K562 (cell line): ENCODE data around the gene PGAP3. TPM values are rescaled to one million over a fixed set of nuclear protein-coding genes. Genes with fewer than 3 reads are reported as not detected.

Experiments used
- CSDE1 ChIP-seq, 2 experiments: fragments of 450-650 bp; IDR thresholded peaks; 2 replicates each; pipeline ENCODE4 v1.6.1; 2016; ENCODE audit warnings: mild to moderate bottlenecking in 1 of 2
- DNMT1 ChIP-seq: fragments of 450-650 bp; IDR thresholded peaks from 2 replicates; pipeline ENCODE4 v1.6.1; 2016; ENCODE audit warnings: antibody characterized with exemption, mild to moderate bottlenecking
- EHMT2 ChIP-seq: fragments of 450-650 bp; IDR thresholded peaks from 2 replicates; pipeline ENCODE4 v1.6.1; 2018; ENCODE audit warnings: antibody characterized with exemption
- HNRNPK ChIP-seq: fragments of 200-400 bp; formaldehyde crosslinking; IDR thresholded peaks from one replicate; pipeline ENCODE4 v1.6.1; 2018; ENCODE audit warnings: mild to moderate bottlenecking, low read depth, low read length; ENCODE audit not compliant: poor library complexity, severe bottlenecking
- HNRNPUL1 ChIP-seq: fragments of 200-400 bp; formaldehyde crosslinking; IDR thresholded peaks from 2 replicates; pipeline ENCODE4 v1.6.1; 2017; ENCODE audit warnings: low read length
- KDM4B ChIP-seq, 2 experiments: fragments of 450-650 bp in 1 of 2; sonication (generic) in 1 of 2; IDR thresholded peaks; 2 replicates each; pipeline ENCODE4 v1.6.1; 2016 to 2017; ENCODE audit warnings: borderline replicate concordance in 2 of 2, antibody characterized with exemption in 1 of 2, low read depth in 1 of 2, mild to moderate bottlenecking in 1 of 2
- KDM5B ChIP-seq: fragments of 200-600 bp; sonication (generic); IDR thresholded peaks from 2 replicates; pipeline ENCODE4 v1.6.1; 2012; ENCODE audit warnings: low read depth, mild to moderate bottlenecking, moderate library complexity, low read length, control low read depth, inconsistent platforms; ENCODE audit not compliant: insufficient replicate concordance
- OTX1 ChIP-seq: fragments of 450-650 bp; formaldehyde crosslinking; IDR thresholded peaks from 2 replicates; pipeline ENCODE4 v1.4.0; 2022; ENCODE audit warnings: mild to moderate bottlenecking
- PML ChIP-seq: IDR thresholded peaks from 2 replicates; pipeline ENCODE4 v1.6.1; 2012; ENCODE audit warnings: low read length, inconsistent platforms
- YBX1 ChIP-seq: fragments of 450-650 bp; IDR thresholded peaks from 2 replicates; pipeline ENCODE4 v1.7.1; 2016; ENCODE audit warnings: mild to moderate bottlenecking
- ZNF124 ChIP-seq: sonication (generic); formaldehyde crosslinking; IDR thresholded peaks from 2 replicates; pipeline ENCODE4 v1.8.1; 2022; ENCODE audit warnings: missing genetic modification reagents
- ZNF239 ChIP-seq: fragments of 250-450 bp; sonication (Bioruptor Pico); IDR thresholded peaks from 2 replicates; pipeline ENCODE4 v1.4.0; 2020; ENCODE audit warnings: mild to moderate bottlenecking
- ZNF316 ChIP-seq: fragments of 450-650 bp; IDR thresholded peaks from 2 replicates; pipeline ENCODE4 v1.6.1; 2016
- ZSCAN29 ChIP-seq: fragments of 450-650 bp; IDR thresholded peaks from 2 replicates; pipeline ENCODE4 v1.6.1; 2017
- polyA plus RNA-seq, 8 experiments: library from polyadenylated mRNA; depleted of rRNA in 4 of 8; stranded (reverse) in 5 of 8; unstranded in 3 of 8; fragments of >200 nt; fragmentation: Nextera tagmentation in 2 of 8; fragmentation: Illumina TruSeq in 1 of 8; extraction: Ambion mirVana in 2 of 8; extraction: Trizol in 1 of 8; gene quantifications; 2 replicates each; pipeline versions ENCODE4 v1.2.1 to v1.2.3, GENCODE V29; 2011 to 2014; ENCODE audit warnings: inconsistent platforms in 1 of 8, missing spikeins in 1 of 8
- total RNA-seq, 7 experiments: library from RNA; depleted of rRNA in 6 of 7; stranded (reverse); fragments of >200 nt in 6 of 7; fragmentation: Illumina TruSeq in 2 of 7; extraction: Trizol in 2 of 7; gene quantifications; 2 replicates each; pipeline versions ENCODE4 v1.2.1 to v1.2.3, GENCODE V29; 2011 to 2021; ENCODE audit warnings: low replicate concordance in 1 of 7
- TF ChIP-seq, protein P1 (sequence below): fragments of 450-650 bp; IDR thresholded peaks from 2 replicates; pipeline ENCODE4 v1.6.1; 2014; ENCODE audit warnings: low read depth, mild to moderate bottlenecking, moderate library complexity, borderline replicate concordance
- TF ChIP-seq, protein P2 (sequence below): fragments of 150-350 bp; IDR thresholded peaks from 2 replicates; pipeline ENCODE4 v1.6.1; 2014; ENCODE audit warnings: low read depth, mild to moderate bottlenecking, low read length, borderline replicate concordance
- TF ChIP-seq, protein P3 (sequence below), 2 experiments: fragments of 450-650 bp; IDR thresholded peaks; 2 replicates each; pipeline ENCODE4 v1.6.1; 2018; ENCODE audit warnings: mild to moderate bottlenecking in 2 of 2, low read depth in 1 of 2; ENCODE audit not compliant: partially characterized antibody in 2 of 2
- TF ChIP-seq, protein P4 (sequence below): fragments of 450-650 bp; formaldehyde crosslinking; IDR thresholded peaks from 2 replicates; pipeline ENCODE4 v1.4.0; 2022; ENCODE audit warnings: mild to moderate bottlenecking, moderate library complexity

PGAP3 gene
- total and polyA plus RNA-seq, 9 of the 15 experiments (the other 6 are each of a cell fraction or from before 2014, with no cell fraction given) = 0.38 to 9.4 (median 4.5) TPM

DNA sequence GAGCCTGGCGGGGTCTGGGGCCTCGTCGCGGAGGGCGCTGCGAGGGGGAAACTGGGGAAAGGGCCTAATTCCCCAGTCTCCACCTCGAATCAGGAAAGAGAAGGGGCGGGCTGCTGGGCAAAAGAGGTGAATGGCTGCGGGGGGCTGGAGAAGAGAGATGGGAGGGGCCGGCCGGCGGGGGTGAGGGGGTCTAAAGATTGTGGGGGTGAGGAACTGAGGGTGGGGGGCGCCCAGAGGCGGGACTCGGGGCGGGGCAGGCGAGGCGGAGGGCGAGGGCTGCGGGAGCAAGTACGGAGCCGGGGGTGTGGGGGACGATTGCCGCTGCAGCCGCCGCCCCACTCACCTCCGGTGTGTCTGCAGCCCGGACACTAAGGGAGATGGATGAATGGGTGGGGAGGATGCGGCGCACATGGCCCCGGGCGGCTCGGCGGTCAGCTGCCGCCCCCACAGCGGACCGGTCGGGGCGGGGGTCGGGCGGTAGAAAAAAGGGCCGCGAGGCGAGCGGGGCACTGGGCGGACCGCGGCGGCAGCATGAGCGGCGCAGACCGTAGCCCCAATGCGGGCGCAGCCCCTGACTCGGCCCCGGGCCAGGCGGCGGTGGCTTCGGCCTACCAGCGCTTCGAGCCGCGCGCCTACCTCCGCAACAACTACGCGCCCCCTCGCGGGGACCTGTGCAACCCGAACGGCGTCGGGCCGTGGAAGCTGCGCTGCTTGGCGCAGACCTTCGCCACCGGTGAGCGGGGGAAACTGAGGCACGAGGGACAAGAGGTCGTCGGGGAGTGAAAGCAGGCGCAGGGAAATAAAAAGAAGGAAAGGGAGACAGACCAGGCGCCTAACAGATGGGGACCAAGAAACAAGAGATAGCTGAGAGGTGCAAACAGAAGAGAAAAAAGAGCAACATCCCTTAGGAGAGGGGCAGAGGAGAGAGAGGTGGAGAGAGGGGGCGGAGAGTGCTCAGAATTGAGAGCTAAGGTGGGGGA lies 19.6 kb downstream of the PGAP3 start, which contains the start of gene PNMT (continued):
- TF ChIP-seq CSDE1 (IDR thresholded peaks at IDR 0.05) (no peak), ZNF316 (no peak), PML (peak; percentile 41; the same call in 1 of the 2 replicates), KDM4B (IDR thresholded peaks at IDR 0.05; ENCODE audit: borderline replicate concordance in 2 of 2, low read depth in 1 of 2) (no peak), YBX1 (no peak), HNRNPK (no peak), HNRNPUL1 (no peak), ZNF239 (CRISPR knock-in tag) (no peak), EHMT2 (peak; percentile 30; the same call in 1 of the 2 replicates), OTX1 (peak; percentile 88), ZNF124 (CRISPR knock-in tag) (no peak), ZSCAN29 (no peak), DNMT1 (no peak), KDM5B (no peak)
- TF ChIP-seq, protein P1, sequence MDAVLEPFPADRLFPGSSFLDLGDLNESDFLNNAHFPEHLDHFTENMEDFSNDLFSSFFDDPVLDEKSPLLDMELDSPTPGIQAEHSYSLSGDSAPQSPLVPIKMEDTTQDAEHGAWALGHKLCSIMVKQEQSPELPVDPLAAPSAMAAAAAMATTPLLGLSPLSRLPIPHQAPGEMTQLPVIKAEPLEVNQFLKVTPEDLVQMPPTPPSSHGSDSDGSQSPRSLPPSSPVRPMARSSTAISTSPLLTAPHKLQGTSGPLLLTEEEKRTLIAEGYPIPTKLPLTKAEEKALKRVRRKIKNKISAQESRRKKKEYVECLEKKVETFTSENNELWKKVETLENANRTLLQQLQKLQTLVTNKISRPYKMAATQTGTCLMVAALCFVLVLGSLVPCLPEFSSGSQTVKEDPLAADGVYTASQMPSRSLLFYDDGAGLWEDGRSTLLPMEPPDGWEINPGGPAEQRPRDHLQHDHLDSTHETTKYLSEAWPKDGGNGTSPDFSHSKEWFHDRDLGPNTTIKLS = peak; percentile 76
- TF ChIP-seq, protein P2, sequence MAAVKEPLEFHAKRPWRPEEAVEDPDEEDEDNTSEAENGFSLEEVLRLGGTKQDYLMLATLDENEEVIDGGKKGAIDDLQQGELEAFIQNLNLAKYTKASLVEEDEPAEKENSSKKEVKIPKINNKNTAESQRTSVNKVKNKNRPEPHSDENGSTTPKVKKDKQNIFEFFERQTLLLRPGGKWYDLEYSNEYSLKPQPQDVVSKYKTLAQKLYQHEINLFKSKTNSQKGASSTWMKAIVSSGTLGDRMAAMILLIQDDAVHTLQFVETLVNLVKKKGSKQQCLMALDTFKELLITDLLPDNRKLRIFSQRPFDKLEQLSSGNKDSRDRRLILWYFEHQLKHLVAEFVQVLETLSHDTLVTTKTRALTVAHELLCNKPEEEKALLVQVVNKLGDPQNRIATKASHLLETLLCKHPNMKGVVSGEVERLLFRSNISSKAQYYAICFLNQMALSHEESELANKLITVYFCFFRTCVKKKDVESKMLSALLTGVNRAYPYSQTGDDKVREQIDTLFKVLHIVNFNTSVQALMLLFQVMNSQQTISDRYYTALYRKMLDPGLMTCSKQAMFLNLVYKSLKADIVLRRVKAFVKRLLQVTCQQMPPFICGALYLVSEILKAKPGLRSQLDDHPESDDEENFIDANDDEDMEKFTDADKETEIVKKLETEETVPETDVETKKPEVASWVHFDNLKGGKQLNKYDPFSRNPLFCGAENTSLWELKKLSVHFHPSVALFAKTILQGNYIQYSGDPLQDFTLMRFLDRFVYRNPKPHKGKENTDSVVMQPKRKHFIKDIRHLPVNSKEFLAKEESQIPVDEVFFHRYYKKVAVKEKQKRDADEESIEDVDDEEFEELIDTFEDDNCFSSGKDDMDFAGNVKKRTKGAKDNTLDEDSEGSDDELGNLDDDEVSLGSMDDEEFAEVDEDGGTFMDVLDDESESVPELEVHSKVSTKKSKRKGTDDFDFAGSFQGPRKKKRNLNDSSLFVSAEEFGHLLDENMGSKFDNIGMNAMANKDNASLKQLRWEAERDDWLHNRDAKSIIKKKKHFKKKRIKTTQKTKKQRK = no peak
- TF ChIP-seq, protein P3, sequence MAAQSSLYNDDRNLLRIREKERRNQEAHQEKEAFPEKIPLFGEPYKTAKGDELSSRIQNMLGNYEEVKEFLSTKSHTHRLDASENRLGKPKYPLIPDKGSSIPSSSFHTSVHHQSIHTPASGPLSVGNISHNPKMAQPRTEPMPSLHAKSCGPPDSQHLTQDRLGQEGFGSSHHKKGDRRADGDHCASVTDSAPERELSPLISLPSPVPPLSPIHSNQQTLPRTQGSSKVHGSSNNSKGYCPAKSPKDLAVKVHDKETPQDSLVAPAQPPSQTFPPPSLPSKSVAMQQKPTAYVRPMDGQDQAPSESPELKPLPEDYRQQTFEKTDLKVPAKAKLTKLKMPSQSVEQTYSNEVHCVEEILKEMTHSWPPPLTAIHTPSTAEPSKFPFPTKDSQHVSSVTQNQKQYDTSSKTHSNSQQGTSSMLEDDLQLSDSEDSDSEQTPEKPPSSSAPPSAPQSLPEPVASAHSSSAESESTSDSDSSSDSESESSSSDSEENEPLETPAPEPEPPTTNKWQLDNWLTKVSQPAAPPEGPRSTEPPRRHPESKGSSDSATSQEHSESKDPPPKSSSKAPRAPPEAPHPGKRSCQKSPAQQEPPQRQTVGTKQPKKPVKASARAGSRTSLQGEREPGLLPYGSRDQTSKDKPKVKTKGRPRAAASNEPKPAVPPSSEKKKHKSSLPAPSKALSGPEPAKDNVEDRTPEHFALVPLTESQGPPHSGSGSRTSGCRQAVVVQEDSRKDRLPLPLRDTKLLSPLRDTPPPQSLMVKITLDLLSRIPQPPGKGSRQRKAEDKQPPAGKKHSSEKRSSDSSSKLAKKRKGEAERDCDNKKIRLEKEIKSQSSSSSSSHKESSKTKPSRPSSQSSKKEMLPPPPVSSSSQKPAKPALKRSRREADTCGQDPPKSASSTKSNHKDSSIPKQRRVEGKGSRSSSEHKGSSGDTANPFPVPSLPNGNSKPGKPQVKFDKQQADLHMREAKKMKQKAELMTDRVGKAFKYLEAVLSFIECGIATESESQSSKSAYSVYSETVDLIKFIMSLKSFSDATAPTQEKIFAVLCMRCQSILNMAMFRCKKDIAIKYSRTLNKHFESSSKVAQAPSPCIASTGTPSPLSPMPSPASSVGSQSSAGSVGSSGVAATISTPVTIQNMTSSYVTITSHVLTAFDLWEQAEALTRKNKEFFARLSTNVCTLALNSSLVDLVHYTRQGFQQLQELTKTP (IDR thresholded peaks at IDR 0.05; ENCODE audit: low read depth in 1 of 2, partially characterized antibody in 2 of 2) = peak; percentile 37 to 52
- TF ChIP-seq, protein P4, sequence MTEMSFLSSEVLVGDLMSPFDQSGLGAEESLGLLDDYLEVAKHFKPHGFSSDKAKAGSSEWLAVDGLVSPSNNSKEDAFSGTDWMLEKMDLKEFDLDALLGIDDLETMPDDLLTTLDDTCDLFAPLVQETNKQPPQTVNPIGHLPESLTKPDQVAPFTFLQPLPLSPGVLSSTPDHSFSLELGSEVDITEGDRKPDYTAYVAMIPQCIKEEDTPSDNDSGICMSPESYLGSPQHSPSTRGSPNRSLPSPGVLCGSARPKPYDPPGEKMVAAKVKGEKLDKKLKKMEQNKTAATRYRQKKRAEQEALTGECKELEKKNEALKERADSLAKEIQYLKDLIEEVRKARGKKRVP = no peak
